HG03108 (cell line): ENCODE data around the gene FAM240A.

Experiments used
- ATAC-seq: cut with Tn5 transposase; IDR thresholded peaks from one replicate; pipeline ENCODE4 v1.9.1; 2021; ENCODE audit warnings: moderate library complexity; ENCODE audit not compliant: unreplicated experiment

Gene FAM240A

GRCh38 chr3:46661776-46662766, 49.7 kb downstream of the FAM240A start:
- ATAC-seq, result no peak

GRCh38 chr3:46662771-46663551, 50.6 kb downstream of the FAM240A start:
- ATAC-seq, result no peak

DNA sequence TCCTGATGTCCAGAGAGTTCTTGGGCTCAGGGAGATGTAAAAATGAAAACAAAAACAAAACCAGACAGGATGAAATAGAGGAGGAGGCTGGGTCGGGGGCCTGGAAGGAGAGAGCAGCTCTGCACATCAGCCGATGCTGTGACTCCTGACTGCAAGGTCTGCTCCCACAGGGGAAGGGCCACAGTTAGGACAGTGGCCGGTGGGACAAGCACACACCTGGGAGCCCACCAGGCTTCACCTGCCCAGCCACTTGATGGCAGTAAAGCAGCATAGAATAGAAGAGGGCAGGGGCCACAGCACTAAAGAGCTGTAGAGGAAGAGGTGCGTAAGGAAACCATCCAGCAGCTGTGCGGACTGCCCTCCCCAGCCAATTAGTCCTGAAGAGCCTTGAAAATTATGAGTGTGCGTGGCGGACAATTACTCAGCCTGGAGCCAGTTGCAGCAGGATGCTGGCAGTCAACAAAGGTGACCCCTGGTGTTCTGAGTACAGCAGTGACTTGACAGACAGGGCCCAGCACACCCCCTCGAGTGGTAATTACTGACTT, 51.3 kb downstream of the FAM240A start:
- ATAC-seq, result no peak

DNA sequence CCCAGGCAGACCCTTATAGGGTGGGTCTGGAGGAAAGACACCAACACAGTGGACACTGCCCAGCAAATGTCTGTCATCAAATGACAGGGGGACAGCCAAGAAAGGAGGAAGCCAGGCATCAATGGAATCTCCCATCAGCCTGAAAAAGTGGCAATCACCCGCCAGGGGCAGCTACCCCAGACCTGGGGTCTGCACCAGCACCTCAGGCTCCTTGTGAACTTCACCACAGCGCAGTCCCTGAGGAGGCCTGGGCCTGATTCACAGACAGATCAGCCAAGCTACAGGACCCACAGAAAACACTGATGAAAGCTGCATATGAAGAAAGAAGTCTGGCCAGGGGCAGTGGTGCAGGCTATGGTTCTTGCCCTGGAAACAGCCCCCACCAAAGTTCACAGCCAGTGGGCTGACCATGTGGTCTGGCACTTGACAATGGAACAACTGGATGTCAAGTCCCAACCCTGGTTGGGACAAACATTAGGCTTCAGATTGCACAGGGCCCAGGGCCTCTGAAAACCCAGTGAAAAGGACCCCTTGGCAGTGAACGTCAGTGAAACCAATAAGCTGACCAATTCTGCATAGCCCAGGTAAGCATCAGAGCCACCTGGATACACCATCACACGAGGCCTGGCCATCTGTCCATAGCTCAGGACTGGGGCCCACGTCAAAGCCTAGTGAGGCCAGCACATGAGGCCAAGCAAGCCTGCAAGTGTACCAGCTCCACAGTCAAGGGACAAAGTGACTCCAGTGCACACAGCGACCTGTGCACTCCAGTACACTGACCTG, 52.1 kb downstream of the FAM240A start:
- no peak for ATAC-seq

DNA sequence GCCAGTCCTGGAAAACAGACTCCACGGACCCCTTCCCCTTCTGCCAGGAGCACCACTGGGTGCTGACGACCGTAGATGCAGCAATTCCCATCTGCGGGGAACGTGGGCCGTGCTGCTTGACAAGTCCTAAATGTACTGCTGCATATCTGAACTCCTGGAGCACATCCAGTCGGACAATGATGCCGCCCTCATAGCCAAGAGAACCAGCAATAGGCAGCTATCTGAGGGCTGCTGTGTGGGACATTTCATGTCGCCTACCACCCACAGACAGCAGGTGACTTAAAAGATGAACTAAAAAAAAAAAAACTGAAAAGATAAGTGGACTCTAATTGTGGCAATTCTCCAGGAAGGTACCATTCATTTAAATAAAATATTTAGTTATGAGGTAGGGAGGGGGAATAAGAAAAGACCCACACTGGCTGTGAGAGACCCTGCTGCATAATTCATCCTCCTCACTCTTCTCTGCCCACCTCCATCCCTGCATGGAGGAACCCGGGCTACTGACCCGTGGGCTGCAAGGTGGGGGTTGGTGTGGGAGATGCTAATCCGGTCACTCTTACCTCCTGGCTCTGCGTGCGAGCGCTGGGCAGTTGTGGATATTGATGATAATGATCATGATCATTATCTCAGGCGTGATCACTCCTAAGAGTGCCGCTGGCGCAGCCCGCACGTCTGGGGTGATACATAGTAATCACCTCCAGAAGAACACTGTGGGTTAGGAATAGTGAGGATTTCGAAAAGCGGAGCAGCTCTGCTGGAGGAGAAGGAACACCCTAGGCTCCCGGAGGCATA, 52.8 kb downstream of the FAM240A start:
- ATAC-seq, result no peak

- no peak for ATAC-seq
Measured at GRCh38 chr3:46665763-46666452, 53.6 kb downstream of the FAM240A start.

DNA sequence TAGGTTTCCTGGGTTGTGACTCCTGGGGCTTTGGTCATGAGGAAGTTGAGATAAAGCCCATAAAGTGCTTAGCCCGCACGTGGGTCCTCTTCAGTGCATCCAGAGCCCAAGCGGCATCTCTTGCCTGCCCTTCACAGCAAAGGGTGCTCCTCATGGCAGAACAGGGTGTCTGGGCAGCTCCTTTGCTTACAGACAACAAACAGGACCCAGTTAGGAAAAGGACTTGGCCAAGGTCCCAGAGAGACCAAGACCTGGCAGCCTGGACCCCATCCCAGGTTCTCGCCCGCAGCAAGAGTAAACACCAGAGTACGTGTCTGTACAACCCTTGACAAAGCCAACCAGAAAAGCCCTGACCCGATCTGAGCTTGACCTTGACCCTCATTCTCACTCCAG, 54.1 kb downstream of the FAM240A start:
- ATAC-seq, result no peak

DNA sequence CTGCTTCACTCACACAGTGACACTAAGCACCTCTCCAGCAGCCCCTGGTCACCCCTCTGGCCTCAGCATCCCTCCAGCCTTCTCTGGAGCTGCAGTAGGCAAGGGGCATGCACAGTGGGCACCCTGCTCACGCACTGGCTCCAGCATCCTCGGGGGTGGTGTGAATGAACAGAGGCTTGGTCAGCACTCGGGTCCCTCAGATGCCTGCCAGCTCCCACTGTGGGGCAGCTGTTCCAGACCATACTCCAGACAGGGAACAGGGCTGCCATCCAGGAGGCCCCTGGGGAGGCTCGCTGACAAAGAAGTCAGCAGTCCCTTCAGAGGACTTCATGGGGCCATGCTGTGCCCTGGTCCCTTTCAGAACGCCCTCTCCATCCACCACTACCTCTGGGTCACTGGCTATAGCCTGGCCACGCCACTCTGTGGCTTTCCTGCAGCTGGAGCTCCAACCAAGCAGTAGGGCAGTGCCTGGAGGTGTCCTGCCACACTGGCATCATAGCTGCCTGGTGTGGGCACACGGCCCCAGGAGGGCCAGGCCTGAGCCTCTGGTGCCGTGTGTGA, 54.8 kb downstream of the FAM240A start:
- no peak for ATAC-seq

DNA sequence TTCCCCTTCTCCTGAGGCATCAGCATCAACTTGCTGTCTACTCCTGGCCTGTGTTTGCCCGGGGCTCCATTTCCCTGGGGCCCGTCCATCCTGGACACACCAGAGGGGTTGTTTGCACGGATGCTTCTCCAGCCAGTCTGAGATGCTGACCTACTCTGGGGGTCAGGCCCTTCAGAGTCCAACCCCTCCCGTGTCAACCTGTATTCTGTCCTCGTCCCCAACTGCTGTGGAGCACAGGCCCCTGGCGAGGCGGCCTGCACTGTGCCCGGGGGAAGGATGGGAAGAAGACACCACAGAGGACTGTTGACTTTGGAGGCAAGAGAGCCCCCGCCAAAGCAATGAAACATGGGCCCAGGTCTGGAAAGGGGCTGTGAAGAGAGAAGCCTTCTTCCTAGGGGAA, 55.3 kb downstream of the FAM240A start:
- ATAC-seq, result no peak

GRCh38 chr3:46668116-46668515, 55.8 kb downstream of the FAM240A start:
- no peak for ATAC-seq

GRCh38 chr3:46668591-46668990, 56.3 kb downstream of the FAM240A start:
- no peak for ATAC-seq

GRCh38 chr3:46669191-46669999, 57.1 kb downstream of the FAM240A start:
- no peak for ATAC-seq

- ATAC-seq, result no peak
Measured at GRCh38 chr3:46670000-46670890, 57.9 kb downstream of the FAM240A start.

DNA sequence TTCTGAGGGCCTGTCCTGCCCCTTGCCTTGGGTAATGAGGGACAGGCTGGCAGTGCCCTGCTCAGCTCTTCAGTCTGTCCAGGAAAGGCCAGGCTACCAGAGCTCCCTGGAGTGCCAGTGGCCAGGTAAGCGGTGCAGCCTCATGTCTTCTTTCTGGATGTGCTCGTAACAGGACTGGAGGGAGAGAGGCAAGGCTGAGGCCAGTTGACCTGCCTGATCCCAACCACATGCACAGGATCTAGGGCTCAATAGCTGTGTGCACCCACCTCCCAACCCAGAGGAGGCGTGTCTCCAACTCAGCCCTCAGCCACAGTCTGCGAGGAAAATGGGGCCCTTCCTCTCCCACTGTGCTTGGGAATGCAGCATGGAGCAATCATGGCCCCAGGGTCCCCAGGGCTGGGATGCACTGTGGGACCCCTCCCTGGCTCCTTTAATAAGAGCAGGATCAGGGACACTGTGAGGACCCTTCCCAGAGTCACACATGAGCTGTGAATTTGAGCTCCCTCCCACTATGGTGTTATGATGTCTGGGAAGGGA, 58.6 kb downstream of the FAM240A start:
- ATAC-seq, result no peak

DNA sequence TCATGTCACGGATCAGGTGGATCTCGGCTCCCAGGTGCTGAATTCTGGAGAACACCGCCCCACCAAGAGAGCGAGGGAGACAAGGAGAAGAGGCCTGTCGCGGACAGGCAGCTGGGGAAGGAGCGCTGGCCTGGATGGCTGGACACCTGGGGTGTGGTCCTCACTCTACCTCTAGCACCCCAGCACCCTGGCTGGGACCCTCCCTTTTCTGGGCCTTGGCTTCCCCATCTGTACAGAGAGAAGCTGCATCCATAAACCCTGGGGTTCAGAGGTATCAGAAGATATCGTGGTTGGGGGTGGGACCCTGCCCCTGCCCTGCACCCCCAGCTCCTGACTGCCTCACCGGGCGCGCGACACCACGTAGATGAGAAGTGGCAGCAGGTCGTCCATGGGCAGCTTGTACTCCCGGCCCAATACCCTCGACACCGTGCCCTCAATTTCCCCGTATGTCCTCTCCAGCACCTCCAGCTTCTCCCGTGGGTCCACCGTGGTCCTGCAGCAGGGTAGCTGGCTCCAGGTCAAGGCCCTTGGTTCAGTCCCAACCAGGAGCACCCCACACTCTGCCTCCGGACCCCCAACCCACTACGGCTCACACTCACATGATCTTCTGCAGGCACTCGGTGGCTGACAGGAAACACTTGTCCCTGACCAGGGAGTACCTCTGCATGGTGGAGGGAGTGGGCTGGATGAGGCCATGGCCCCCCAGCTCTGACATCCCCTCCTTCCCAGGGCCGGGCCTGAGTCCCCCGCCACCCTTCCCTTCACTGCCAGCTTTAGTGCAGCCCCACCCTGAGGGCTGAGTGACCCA, 59.4 kb downstream of the FAM240A start:
- ATAC-seq, result no peak

DNA sequence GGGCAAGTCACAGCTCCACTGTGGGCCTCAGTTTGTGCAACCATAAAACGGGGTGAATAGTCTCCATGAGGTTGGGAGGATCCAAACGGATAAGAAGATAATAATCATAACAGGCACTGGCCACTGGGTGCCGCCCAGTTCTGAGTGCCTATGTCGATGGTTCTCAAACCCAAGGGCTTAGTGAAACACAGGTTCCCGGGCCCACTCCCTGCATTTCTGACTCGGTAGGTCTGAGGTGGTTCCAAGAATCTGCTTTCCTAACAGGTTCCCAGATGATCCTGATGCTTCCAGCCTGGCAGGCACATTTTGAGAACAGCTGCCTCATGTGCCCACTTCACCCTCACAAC, 60.0 kb downstream of the FAM240A start:
- no peak for ATAC-seq
